ENCODE data around the gene IL20RB.
"Not testable (repeated sequence)": the region's sequence is repeated elsewhere in the genome, so short reads cannot be mapped to it uniquely, and the experiment has no call there.

The IL20RB gene

GRCh38 chr3:137012097-137012501 lies 54.3 kb downstream of the IL20RB start:
- no peak overlapping the region for H3K27ac Mint-ChIP-seq
- no peak for DNase-seq (ENCODE audit: low spot score)
- peaks cover 6% of the 10 kb centered on the region for H3K4me1 Mint-ChIP-seq (ENCODE audit: low read depth)
- H3K36me3 Mint-ChIP-seq (ENCODE audit: low read depth) = no peaks in the 10 kb centered on the region
- H3K4me3 Mint-ChIP-seq = no peak overlapping the region
- no peaks in the 10 kb centered on the region for H3K27me3 Mint-ChIP-seq (ENCODE audit: low read depth)
- no peaks in the 10 kb centered on the region for H3K9me3 Mint-ChIP-seq

GRCh38 chr3:137013951-137014688 lies 56.3 kb downstream of the IL20RB start:
- peak overlapping the region; percentile 77 for H3K4me3 Mint-ChIP-seq
- H3K27me3 Mint-ChIP-seq (ENCODE audit: low read depth) = peaks cover 4% of the 10 kb centered on the region
- H3K27ac Mint-ChIP-seq = no peak overlapping the region
- DNase-seq (ENCODE audit: low spot score) = peak; percentile 71
- H3K36me3 Mint-ChIP-seq (ENCODE audit: low read depth) = no peaks in the 10 kb centered on the region
- peaks cover 6% of the 10 kb centered on the region for H3K4me1 Mint-ChIP-seq (ENCODE audit: low read depth)
- H3K9me3 Mint-ChIP-seq = no peaks in the 10 kb centered on the region

DNA sequence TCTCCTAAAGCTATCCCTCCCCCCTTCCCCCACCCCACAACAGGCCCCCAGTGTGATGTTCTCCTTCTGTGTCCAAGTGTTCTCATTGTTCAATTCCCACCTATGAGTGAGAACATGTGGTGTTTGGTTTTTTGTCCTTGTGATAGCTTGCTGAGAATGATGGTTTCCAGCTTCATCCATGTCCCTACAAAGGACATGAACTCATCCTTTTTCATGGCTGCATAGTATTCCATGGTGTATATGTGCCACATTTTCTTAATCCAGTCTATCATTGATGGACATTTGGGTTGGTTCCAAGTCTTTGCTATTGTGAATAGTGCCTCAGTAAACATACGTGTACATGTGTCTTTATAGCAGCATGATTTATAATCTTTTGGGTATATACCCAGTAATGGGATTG lies 59.5 kb downstream of the IL20RB start:
- H3K36me3 Mint-ChIP-seq (ENCODE audit: low read depth); H3K4me3 Mint-ChIP-seq; H3K27ac Mint-ChIP-seq; H3K9me3 Mint-ChIP-seq; DNase-seq (ENCODE audit: low spot score); H3K4me1 Mint-ChIP-seq (ENCODE audit: low read depth): not testable (repeated sequence)
- H3K27me3 Mint-ChIP-seq (ENCODE audit: low read depth) = peaks cover 13% of the 10 kb centered on the region

- H3K4me3 Mint-ChIP-seq = no peak overlapping the region
- H3K27me3 Mint-ChIP-seq (ENCODE audit: low read depth) = peaks cover 13% of the 10 kb centered on the region
- DNase-seq (ENCODE audit: low spot score) = no peak
- H3K27ac Mint-ChIP-seq = no peak overlapping the region
- no peaks in the 10 kb centered on the region for H3K36me3 Mint-ChIP-seq (ENCODE audit: low read depth)
- H3K4me1 Mint-ChIP-seq (ENCODE audit: low read depth) = no peaks in the 10 kb centered on the region
- H3K9me3 Mint-ChIP-seq = no peaks in the 10 kb centered on the region
These were observed 62.5 kb downstream of the IL20RB start for GRCh38 chr3:137020315-137020714.

DNA sequence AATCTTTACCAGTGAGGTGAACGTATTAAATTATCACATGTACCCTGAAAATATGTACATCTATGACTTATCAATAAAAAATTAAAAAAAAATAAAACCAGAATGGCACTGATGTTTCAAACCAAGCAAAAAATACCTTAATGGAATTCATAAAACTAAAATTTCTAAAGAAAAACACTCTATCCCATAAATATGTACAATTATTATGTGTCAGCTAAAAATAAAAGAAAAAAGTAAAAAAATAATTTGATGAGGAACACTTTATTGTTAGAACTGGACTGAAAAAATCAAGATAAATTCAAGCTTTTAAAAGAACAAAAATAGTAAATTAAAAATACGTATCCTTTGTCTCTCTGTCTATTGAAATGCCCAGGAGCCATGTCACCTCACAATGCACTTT lies 63.1 kb downstream of the IL20RB start:
- Mint-ChIP-seq H3K27me3 (ENCODE audit: low read depth) (peaks cover 13% of the 10 kb centered on the region), H3K4me3 (no peak overlapping the region), H3K4me1 (ENCODE audit: low read depth) (no peaks in the 10 kb centered on the region), H3K36me3 (ENCODE audit: low read depth) (no peaks in the 10 kb centered on the region), H3K9me3 (no peaks in the 10 kb centered on the region), H3K27ac (no peak overlapping the region)
- DNase-seq (ENCODE audit: low spot score) = no peak

DNA sequence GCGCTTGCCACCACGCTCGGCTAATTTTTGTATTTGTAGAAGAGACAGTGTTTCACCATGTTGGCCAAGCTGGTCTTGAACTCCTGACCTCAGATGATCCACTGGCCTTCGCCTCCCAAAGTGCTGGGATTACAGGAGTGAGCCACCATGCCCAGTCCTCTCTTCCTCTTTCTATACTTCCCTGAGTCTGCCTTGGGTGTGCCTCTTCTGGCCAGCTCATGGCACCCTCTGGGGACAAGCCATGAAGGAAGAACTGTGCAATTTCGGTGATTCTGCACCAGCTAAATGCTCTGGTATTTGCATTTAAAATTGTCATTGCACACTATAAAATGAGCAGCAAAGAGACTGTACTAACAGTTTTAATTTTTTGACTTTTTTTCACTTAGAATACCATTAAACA lies 66.6 kb downstream of the IL20RB start:
- Mint-ChIP-seq H3K9me3 (no peaks in the 10 kb centered on the region), H3K4me1 (ENCODE audit: low read depth) (no peaks in the 10 kb centered on the region), H3K27me3 (ENCODE audit: low read depth) (peaks cover 15% of the 10 kb centered on the region), H3K27ac (no peak overlapping the region), H3K36me3 (ENCODE audit: low read depth) (no peaks in the 10 kb centered on the region), H3K4me3 (no peak overlapping the region)
- DNase-seq (ENCODE audit: low spot score) = no peak

- Mint-ChIP-seq H3K4me1 (ENCODE audit: low read depth) (no peaks in the 10 kb centered on the region), H3K4me3 (no peak overlapping the region), H3K9me3 (no peaks in the 10 kb centered on the region), H3K27ac (no peak overlapping the region), H3K27me3 (ENCODE audit: low read depth) (peaks cover 26% of the 10 kb centered on the region), H3K36me3 (ENCODE audit: low read depth) (no peaks in the 10 kb centered on the region)
- no peak for DNase-seq (ENCODE audit: low spot score)
These were observed 68.9 kb downstream of the IL20RB start for GRCh38 chr3:137026701-137027100.

- Mint-ChIP-seq H3K4me1 (ENCODE audit: low read depth) (peaks cover 5% of the 10 kb centered on the region), H3K36me3 (ENCODE audit: low read depth) (no peaks in the 10 kb centered on the region), H3K27me3 (ENCODE audit: low read depth) (peaks cover 32% of the 10 kb centered on the region), H3K27ac (no peak overlapping the region), H3K4me3 (peak overlapping the region; percentile 54), H3K9me3 (no peaks in the 10 kb centered on the region)
- peak; percentile 62 for DNase-seq (ENCODE audit: low spot score)
These were observed 74.8 kb downstream of the IL20RB start for GRCh38 chr3:137032465-137033120.

- no peak for DNase-seq (ENCODE audit: low spot score)
- H3K27ac Mint-ChIP-seq = no peak overlapping the region
- no peaks in the 10 kb centered on the region for H3K9me3 Mint-ChIP-seq
- peaks cover 5% of the 10 kb centered on the region for H3K4me1 Mint-ChIP-seq (ENCODE audit: low read depth)
- H3K4me3 Mint-ChIP-seq = no peak overlapping the region
- H3K36me3 Mint-ChIP-seq (ENCODE audit: low read depth) = no peaks in the 10 kb centered on the region
- peaks cover 23% of the 10 kb centered on the region for H3K27me3 Mint-ChIP-seq (ENCODE audit: low read depth)
These were observed 77.8 kb downstream of the IL20RB start for GRCh38 chr3:137035631-137036030.

- Mint-ChIP-seq H3K4me1 (ENCODE audit: low read depth) (no peaks in the 10 kb centered on the region), H3K36me3 (ENCODE audit: low read depth) (no peaks in the 10 kb centered on the region), H3K27ac (no peak overlapping the region), H3K27me3 (ENCODE audit: low read depth) (peaks cover 2% of the 10 kb centered on the region), H3K4me3 (no peak overlapping the region), H3K9me3 (no peaks in the 10 kb centered on the region)
- DNase-seq (ENCODE audit: low spot score) = no peak
These were observed 81.8 kb downstream of the IL20RB start for GRCh38 chr3:137039570-137039969.

DNA sequence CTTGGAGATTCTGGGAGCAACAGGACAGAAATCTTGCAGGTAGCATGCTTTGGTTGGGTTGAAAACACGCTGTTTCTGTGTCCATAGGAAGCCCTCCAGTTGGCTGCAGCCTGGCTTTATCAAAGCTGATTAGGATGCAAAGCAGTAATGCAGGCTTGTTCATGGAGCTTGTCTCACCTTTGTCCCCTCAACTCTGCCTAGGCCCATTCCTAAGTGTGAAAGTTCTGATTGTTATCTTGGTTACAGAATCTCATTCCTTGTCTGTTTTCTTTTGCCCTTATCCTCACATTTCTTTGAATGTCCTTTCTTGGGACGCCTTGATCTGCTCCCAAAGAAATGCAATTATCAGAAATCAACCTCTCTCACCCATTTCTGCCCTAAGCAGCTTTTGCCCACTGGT lies 83.5 kb downstream of the IL20RB start:
- no peak for DNase-seq (ENCODE audit: low spot score)
- no peak overlapping the region for H3K4me3 Mint-ChIP-seq
- H3K9me3 Mint-ChIP-seq = no peaks in the 10 kb centered on the region
- no peaks in the 10 kb centered on the region for H3K4me1 Mint-ChIP-seq (ENCODE audit: low read depth)
- peaks cover 2% of the 10 kb centered on the region for H3K27me3 Mint-ChIP-seq (ENCODE audit: low read depth)
- H3K36me3 Mint-ChIP-seq (ENCODE audit: low read depth) = no peaks in the 10 kb centered on the region
- no peak overlapping the region for H3K27ac Mint-ChIP-seq

- no peak for DNase-seq (ENCODE audit: low spot score)
- Mint-ChIP-seq H3K9me3 (no peaks in the 10 kb centered on the region), H3K4me3 (no peak overlapping the region), H3K27me3 (ENCODE audit: low read depth) (peaks cover 2% of the 10 kb centered on the region), H3K36me3 (ENCODE audit: low read depth) (no peaks in the 10 kb centered on the region), H3K27ac (no peak overlapping the region), H3K4me1 (ENCODE audit: low read depth) (no peaks in the 10 kb centered on the region)
These were observed 83.9 kb downstream of the IL20RB start for GRCh38 chr3:137041686-137042085.

- Mint-ChIP-seq H3K27ac (no peak overlapping the region), H3K27me3 (ENCODE audit: low read depth) (no peaks in the 10 kb centered on the region), H3K4me1 (ENCODE audit: low read depth) (no peaks in the 10 kb centered on the region), H3K9me3 (no peaks in the 10 kb centered on the region), H3K4me3 (no peak overlapping the region), H3K36me3 (ENCODE audit: low read depth) (no peaks in the 10 kb centered on the region)
- DNase-seq (ENCODE audit: low spot score) = no peak
These were observed 89.0 kb downstream of the IL20RB start for GRCh38 chr3:137046747-137047146.

DNA sequence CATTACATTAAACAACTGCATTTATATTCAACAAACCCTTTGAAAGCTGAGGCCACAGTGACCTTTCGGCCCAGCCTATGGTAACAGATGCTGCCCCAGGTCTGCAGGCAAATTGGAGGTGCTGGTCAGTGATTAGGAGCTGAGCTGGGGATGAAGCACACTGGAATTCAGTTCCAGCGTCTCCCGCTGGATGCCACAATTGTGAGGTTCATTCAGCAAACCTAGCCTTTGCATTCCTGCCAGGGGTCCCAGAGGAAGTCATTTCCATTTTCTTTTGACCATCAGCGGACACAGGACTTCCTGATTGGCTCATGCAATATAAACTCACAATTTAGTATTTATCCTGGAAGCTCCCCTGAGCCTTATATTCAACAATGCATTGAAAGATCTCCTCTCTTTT lies 89.5 kb downstream of the IL20RB start:
- H3K27ac Mint-ChIP-seq = no peak overlapping the region
- no peak overlapping the region for H3K4me3 Mint-ChIP-seq
- no peaks in the 10 kb centered on the region for H3K4me1 Mint-ChIP-seq (ENCODE audit: low read depth)
- no peaks in the 10 kb centered on the region for H3K9me3 Mint-ChIP-seq
- H3K27me3 Mint-ChIP-seq (ENCODE audit: low read depth) = no peaks in the 10 kb centered on the region
- no peaks in the 10 kb centered on the region for H3K36me3 Mint-ChIP-seq (ENCODE audit: low read depth)
- DNase-seq (ENCODE audit: low spot score) = no peak

DNA sequence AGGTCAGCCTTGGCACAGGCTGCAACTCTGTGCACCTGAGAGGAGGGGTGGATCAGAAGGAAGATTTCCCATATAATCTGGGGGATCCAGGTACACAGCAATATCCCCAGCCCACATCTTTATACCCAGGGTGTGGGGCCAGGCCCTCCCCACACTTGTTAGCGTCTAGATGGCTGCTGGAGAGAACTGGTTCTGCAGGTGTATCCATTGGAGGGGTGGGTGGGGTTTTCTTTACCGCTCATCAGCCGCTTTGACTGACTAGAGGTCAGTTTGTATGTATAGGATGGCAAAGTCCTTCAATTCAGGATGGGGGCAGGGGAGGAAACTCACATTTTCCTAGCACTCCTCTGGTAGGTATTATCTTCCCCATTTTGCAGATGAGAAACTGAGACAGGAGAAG lies 92.5 kb downstream of the IL20RB start:
- DNase-seq (ENCODE audit: low spot score) = no peak
- Mint-ChIP-seq H3K27ac (no peak overlapping the region), H3K4me3 (no peak overlapping the region), H3K4me1 (ENCODE audit: low read depth) (no peaks in the 10 kb centered on the region), H3K9me3 (no peaks in the 10 kb centered on the region), H3K27me3 (ENCODE audit: low read depth) (no peaks in the 10 kb centered on the region), H3K36me3 (ENCODE audit: low read depth) (no peaks in the 10 kb centered on the region)

All from T-helper 2 cell treated with Interferon-gamma antibody and Interleukin-4, amounts not matched to agents 5 μg/mL and 100 μg/mL, for 36 hours (primary cell).